Endothelial cell of umbilical vein (primary cell): ENCODE measurements around the gene ZNF682. TPM values are rescaled to one million over a fixed set of nuclear protein-coding genes. Genes with fewer than 3 reads are reported as not detected.

Experiments
- BruUV-seq: library from RNA; stranded (reverse); fragments of 400-500 nt; replicated peaks from 2 replicates; lab custom pipeline; 2021; lab: Mats Ljungman, UMichigan
- CTCF ChIA-PET: fragments of 300-600, 350-600 bp; sonication (Branson Sonifier 250); formaldehyde crosslinking; loops from one replicate; lab custom pipeline; 2021; ENCODE audit warnings: antibody characterized with exemption, inconsistent platforms; lab: Charles Lee
- POLR2A ChIA-PET: fragments of 300-600, 350-600 bp; sonication (Branson Sonifier 250); formaldehyde crosslinking; loops from one replicate; lab custom pipeline; 2021; ENCODE audit warnings: antibody characterized with exemption, inconsistent platforms; lab: Charles Lee
- DNase-seq: peaks from one replicate; pipeline ENCODE4 v3.0.0-alpha.2; 2011; ENCODE audit warnings: low read depth, low spot score
- FAIRE-seq: peaks from 2 replicates; lab custom pipeline; 2011; peaks lifted over from hg19 to GRCh38; lab: Jason Lieb, UNC
- H2AFZ ChIP-seq: 2 replicates; pipeline ENCODE4 v1.6.0; 2012; ENCODE audit warnings: low read depth, low read length, control low read depth, inconsistent platforms
- H3K27ac ChIP-seq: 2 replicates; pipeline ENCODE4 v1.5.1; 2011; ENCODE audit warnings: low read depth, mild to moderate bottlenecking, control low read depth, low read length, moderate library complexity; ENCODE audit not compliant: insufficient read depth
- H3K27me3 ChIP-seq, 2 experiments: 2 replicates each; pipeline versions ENCODE4 v1.6.0 to v1.6.1; 2011; ENCODE audit warnings: low read length in 2 of 2, mixed read lengths in 1 of 2; ENCODE audit not compliant: control insufficient read depth in 2 of 2, insufficient read depth in 2 of 2
- H3K36me3 ChIP-seq, 2 experiments: 2 replicates in 1 of 2; 3 replicates in 1 of 2; pipeline ENCODE4 v1.5.1; 2011; ENCODE audit warnings: low read length in 2 of 2, mild to moderate bottlenecking in 1 of 2, moderate library complexity in 1 of 2; ENCODE audit not compliant: control insufficient read depth in 2 of 2, insufficient read depth in 2 of 2; ENCODE audit errors: extremely low read depth in 1 of 2
- H3K4me1 ChIP-seq: 3 replicates; pipeline ENCODE4 v1.5.1; 2011; ENCODE audit warnings: mild to moderate bottlenecking, low read length; ENCODE audit not compliant: control insufficient read depth, insufficient read depth; ENCODE audit errors: extremely low read depth
- H3K4me2 ChIP-seq: 2 replicates; pipeline ENCODE4 v1.6.1; 2011; ENCODE audit warnings: low read length, control low read depth, mixed read lengths; ENCODE audit not compliant: insufficient read depth
- H3K4me3 ChIP-seq, 3 experiments: fragments of 200-600 bp in 1 of 3; sonication (generic), shearing (Covaris generic) in 1 of 3; replicated peaks in 1 of 3; 2 replicates each; pipeline ENCODE4 v1.5.1; 2011 to 2016; ENCODE audit warnings: control low read depth in 3 of 3, low read length in 3 of 3, mild to moderate bottlenecking in 2 of 3, inconsistent platforms in 1 of 3, low read depth in 1 of 3, moderate library complexity in 1 of 3; ENCODE audit not compliant: insufficient read depth in 1 of 3
- H3K79me2 ChIP-seq: 2 replicates; pipeline ENCODE4 v1.6.0; 2012; ENCODE audit warnings: low read length, inconsistent platforms; ENCODE audit not compliant: control insufficient read depth, insufficient read depth
- H3K9ac ChIP-seq: replicated peaks from 2 replicates; pipeline ENCODE3; 2011; ENCODE audit warnings: low read length, control low read depth; ENCODE audit not compliant: insufficient read depth; ENCODE audit errors: extremely low read depth
- H3K9me1 ChIP-seq: replicated peaks from 3 replicates; pipeline ENCODE4 v1.6.0; 2011; ENCODE audit warnings: mild to moderate bottlenecking, low read length; ENCODE audit not compliant: control insufficient read depth, insufficient read depth; ENCODE audit errors: extremely low read depth
- H3K9me3 ChIP-seq: replicated peaks from 2 replicates; pipeline ENCODE4 v1.5.1; 2012; ENCODE audit warnings: low read length, inconsistent platforms; ENCODE audit not compliant: control insufficient read depth, insufficient read depth
- H4K20me1 ChIP-seq: replicated peaks from 2 replicates; pipeline ENCODE3; 2011; ENCODE audit warnings: mild to moderate bottlenecking, low read length; ENCODE audit not compliant: control insufficient read depth, insufficient read depth; ENCODE audit errors: extremely low read depth
- EZH2 ChIP-seq: IDR thresholded peaks from 2 replicates; pipeline ENCODE4 v1.6.1; 2012; ENCODE audit warnings: borderline replicate concordance, low read depth, mild to moderate bottlenecking, moderate library complexity, low read length, inconsistent platforms; ENCODE audit not compliant: severe bottlenecking
- FOS ChIP-seq: IDR thresholded peaks from 2 replicates; pipeline ENCODE4 v1.6.1; 2011; ENCODE audit warnings: mild to moderate bottlenecking, low read length, moderate library complexity, borderline replicate concordance; ENCODE audit not compliant: insufficient read depth
- GATA2 ChIP-seq: IDR thresholded peaks from 2 replicates; pipeline ENCODE4 v1.7.0; 2011; ENCODE audit warnings: low read depth, mild to moderate bottlenecking, moderate library complexity, mixed read lengths, low read length; ENCODE audit not compliant: insufficient read length, insufficient read depth
- JUN ChIP-seq: IDR thresholded peaks from 2 replicates; pipeline ENCODE4 v1.6.1; 2011; ENCODE audit warnings: borderline replicate concordance, low read depth; ENCODE audit not compliant: insufficient read length, insufficient read depth
- MYC ChIP-seq: IDR thresholded peaks from one replicate; pipeline ENCODE4 v1.6.1; 2011; ENCODE audit warnings: mild to moderate bottlenecking, low read depth, low read length
- POLR2A ChIP-seq: IDR thresholded peaks from 2 replicates; pipeline ENCODE4 v1.6.1; 2012; ENCODE audit warnings: low read depth, mild to moderate bottlenecking, control low read depth, low read length
- POLR2AphosphoS5 ChIP-seq: IDR thresholded peaks from 2 replicates; pipeline ENCODE4 v1.6.1; 2012; ENCODE audit warnings: low read depth, mild to moderate bottlenecking, control low read depth, low read length, moderate library complexity; ENCODE audit not compliant: insufficient read depth
- dilution Hi-C: fragments of 300-500 bp; cut with MboI; formaldehyde crosslinking; loops from one replicate; pipeline ENCODE4 v1.15.0; 2019; ENCODE audit warnings: low sequenced_read_pairs; ENCODE audit not compliant: extremely low pct_ligation_motif_present
- intact Hi-C: fragments of 100-400 bp; cut with micrococcal nuclease; formaldehyde crosslinking; loops from one replicate; pipeline ENCODE4 v1.10.0; 2022
- polyA plus RNA-seq, 4 experiments: library from polyadenylated mRNA; depleted of rRNA in 3 of 4; stranded (reverse) in 3 of 4; unstranded in 1 of 4; fragments of >200 nt; gene quantifications; 2 replicates each; pipeline versions ENCODE4 v1.2.1 to v1.2.3, GENCODE V29; 2011 to 2012; ENCODE audit warnings: missing spikeins in 1 of 4
- total RNA-seq: library from RNA; stranded (reverse); gene quantifications from 2 replicates; pipeline ENCODE4 v1.2.3, GENCODE V29; 2021
- TF ChIP-seq, protein P1 (sequence below), 2 donors: IDR thresholded peaks; 1 replicate in 1 of 2; 2 replicates in 1 of 2; pipeline ENCODE4 v1.5.1; 2011; ENCODE audit warnings: low read length in 2 of 2, mild to moderate bottlenecking in 2 of 2, moderate library complexity in 2 of 2, control low read depth in 1 of 2, inconsistent platforms in 1 of 2, low read depth in 1 of 2; ENCODE audit not compliant: insufficient read depth in 1 of 2; ENCODE audit errors: extremely low read depth in 1 of 2
- TF ChIP-seq, protein P2 (sequence below): IDR thresholded peaks from 2 replicates; pipeline ENCODE4 v1.6.1; 2011; ENCODE audit not compliant: insufficient read depth, insufficient read length

The ZNF682 gene
- total and polyA plus RNA-seq, 2 donors (not counting 3 experiments of a cell fraction or from before 2014, with no cell fraction given): 2.8 to 3.4 TPM

DNA sequence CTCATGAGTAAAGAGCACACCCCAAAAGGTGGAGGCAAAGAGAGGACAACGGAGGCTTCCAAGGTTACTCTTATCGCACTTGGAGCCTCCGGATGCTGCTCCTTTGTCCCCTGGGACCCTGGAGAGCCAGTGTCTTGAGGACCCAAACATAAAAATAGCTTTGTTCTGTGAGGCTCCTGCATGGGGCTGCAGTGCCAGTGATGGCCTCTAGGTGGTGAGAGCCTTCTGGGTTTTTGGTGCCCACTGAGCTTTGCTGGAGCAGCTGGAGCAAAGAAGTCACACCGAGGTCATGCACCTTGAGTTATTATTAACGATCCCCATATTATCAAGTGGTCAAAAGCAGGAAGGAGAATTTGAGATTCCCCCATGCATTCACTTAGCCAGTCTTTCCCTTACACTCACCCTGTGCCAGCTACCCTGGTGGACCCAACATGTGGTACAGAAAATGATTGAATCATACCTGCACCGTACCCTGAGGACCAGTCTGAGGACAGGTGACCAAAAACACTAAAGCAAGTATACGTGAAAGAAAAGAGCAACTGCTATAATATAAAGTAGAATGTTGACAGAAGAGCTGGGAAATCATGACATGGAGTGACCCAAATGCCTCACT, 41.5 kb downstream of the ZNF682 start:
- ChIA-PET CTCF (interaction anchor here (1.3 kb wide), 1 partner anchor 240 kb away, joined by 3 read pairs; no protein-coding TSS in a partner anchor), POLR2A (no interaction called here)
- dilution Hi-C loops (no loop called here), intact Hi-C loops (no loop called here)
- H3K27me3 ChIP-seq: no peaks in the 10 kb centered on the region
- no peaks in the 10 kb centered on the region for H4K20me1 ChIP-seq
- no peak overlapping the region for H2AFZ ChIP-seq
- no peaks in the 10 kb centered on the region for H3K9me1 ChIP-seq
- no peak overlapping the region for H3K27ac ChIP-seq
- TF ChIP-seq, protein P1, sequence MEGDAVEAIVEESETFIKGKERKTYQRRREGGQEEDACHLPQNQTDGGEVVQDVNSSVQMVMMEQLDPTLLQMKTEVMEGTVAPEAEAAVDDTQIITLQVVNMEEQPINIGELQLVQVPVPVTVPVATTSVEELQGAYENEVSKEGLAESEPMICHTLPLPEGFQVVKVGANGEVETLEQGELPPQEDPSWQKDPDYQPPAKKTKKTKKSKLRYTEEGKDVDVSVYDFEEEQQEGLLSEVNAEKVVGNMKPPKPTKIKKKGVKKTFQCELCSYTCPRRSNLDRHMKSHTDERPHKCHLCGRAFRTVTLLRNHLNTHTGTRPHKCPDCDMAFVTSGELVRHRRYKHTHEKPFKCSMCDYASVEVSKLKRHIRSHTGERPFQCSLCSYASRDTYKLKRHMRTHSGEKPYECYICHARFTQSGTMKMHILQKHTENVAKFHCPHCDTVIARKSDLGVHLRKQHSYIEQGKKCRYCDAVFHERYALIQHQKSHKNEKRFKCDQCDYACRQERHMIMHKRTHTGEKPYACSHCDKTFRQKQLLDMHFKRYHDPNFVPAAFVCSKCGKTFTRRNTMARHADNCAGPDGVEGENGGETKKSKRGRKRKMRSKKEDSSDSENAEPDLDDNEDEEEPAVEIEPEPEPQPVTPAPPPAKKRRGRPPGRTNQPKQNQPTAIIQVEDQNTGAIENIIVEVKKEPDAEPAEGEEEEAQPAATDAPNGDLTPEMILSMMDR (IDR thresholded peaks at IDR 0.05; ENCODE audit: extremely low read depth in 1 of 2, insufficient read depth in 1 of 2, low read depth in 1 of 2, low read length in 2 of 2): peak; percentile 12 to 36
- TF ChIP-seq POLR2A: no peak
- no peak overlapping the region for H3K9ac ChIP-seq
- no peak overlapping the region for H3K4me2 ChIP-seq
- no peak for FAIRE-seq
- no peak overlapping the region for H3K4me3 ChIP-seq
- no peaks in the 10 kb centered on the region for H3K79me2 ChIP-seq
- no peak for DNase-seq
- no peaks in the 10 kb centered on the region for H3K4me1 ChIP-seq
- BruUV-seq: no TSS peak
- no peaks in the 10 kb centered on the region for H3K36me3 ChIP-seq
- H3K9me3 ChIP-seq: no peaks in the 10 kb centered on the region

DNA sequence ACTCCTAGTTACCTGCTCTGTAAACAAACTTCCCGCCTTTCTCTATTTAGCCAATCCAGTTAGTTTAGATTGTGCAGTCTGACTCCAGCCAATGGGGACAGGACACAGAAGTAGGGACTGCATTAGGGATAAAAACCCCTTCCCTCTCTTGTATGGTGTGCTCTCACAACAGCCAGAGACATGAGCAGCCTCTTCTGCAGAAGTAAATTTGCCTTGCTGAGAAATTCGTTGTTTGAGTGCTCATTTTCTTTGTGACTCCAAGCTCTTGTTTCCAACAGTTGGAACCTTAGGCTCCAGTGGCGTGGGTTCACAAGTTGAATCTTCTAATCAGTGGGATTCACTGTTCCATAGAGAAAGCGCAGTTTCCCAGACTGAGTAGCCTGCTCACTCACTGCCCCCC, 72.4 kb downstream of the ZNF682 start:
- POLR2A ChIA-PET: no interaction called here
- dilution Hi-C loops (no loop called here), intact Hi-C loops (no loop called here)
- Histone ChIP-seq H3K9me3 (no peaks in the 10 kb centered on the region), H3K36me3 (no peaks in the 10 kb centered on the region), H3K79me2 (no peaks in the 10 kb centered on the region), H2AFZ (no peak overlapping the region), H3K9ac (no peak overlapping the region), H3K4me1 (no peaks in the 10 kb centered on the region), H3K9me1 (no peaks in the 10 kb centered on the region), H3K27me3 (no peaks in the 10 kb centered on the region), H4K20me1 (no peaks in the 10 kb centered on the region), H3K4me2 (no peak overlapping the region), H3K4me3 (no peak overlapping the region), H3K27ac (no peak overlapping the region)
- CTCF ChIA-PET: no interaction called here
- DNase-seq: no peak
- no peak for FAIRE-seq
- TF ChIP-seq GATA2 (no peak), POLR2A (no peak), EZH2 (no peak), MYC (no peak), JUN (no peak), POLR2AphosphoS5 (no peak), FOS (no peak)
- TF ChIP-seq, protein P1 (IDR thresholded peaks at IDR 0.05; ENCODE audit: extremely low read depth in 1 of 2, insufficient read depth in 1 of 2, low read depth in 1 of 2, low read length in 2 of 2): no peak
- TF ChIP-seq, protein P2, sequence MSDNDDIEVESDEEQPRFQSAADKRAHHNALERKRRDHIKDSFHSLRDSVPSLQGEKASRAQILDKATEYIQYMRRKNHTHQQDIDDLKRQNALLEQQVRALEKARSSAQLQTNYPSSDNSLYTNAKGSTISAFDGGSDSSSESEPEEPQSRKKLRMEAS: no peak
- no TSS peak for BruUV-seq
